GM12801 (cell line): ENCODE results near the gene NDUFC1.

ENCODE experiments used
- TF ChIP-seq, protein P1 (sequence below): IDR thresholded peaks from one replicate; pipeline ENCODE4 v1.5.1; 2011; ENCODE audit warnings: control low read depth; ENCODE audit not compliant: insufficient read length; ENCODE audit errors: extremely low read depth

NDUFC1 gene

DNA sequence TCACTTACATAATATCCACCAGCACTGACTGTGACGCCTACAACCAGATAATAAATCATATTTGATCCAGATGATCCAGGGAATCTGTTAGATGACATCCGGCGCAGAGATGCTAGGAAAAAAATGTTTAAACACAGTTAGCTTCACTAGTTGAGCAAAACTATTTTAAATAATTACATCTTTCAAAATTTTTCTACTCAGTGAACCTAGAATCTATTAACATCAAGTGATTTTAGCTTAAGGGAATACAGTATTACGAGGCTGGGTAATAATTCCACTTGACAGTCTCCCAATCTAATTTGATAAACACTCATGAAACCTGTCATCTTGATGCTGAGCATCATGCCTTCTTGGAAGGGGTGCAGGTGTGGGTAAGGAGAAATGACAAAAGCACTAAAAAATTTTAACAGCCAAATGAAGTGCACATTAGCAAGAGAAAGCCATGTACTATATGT lies 27.0 kb downstream of the NDUFC1 start:
- TF ChIP-seq, protein P1, sequence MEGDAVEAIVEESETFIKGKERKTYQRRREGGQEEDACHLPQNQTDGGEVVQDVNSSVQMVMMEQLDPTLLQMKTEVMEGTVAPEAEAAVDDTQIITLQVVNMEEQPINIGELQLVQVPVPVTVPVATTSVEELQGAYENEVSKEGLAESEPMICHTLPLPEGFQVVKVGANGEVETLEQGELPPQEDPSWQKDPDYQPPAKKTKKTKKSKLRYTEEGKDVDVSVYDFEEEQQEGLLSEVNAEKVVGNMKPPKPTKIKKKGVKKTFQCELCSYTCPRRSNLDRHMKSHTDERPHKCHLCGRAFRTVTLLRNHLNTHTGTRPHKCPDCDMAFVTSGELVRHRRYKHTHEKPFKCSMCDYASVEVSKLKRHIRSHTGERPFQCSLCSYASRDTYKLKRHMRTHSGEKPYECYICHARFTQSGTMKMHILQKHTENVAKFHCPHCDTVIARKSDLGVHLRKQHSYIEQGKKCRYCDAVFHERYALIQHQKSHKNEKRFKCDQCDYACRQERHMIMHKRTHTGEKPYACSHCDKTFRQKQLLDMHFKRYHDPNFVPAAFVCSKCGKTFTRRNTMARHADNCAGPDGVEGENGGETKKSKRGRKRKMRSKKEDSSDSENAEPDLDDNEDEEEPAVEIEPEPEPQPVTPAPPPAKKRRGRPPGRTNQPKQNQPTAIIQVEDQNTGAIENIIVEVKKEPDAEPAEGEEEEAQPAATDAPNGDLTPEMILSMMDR = no peak

DNA sequence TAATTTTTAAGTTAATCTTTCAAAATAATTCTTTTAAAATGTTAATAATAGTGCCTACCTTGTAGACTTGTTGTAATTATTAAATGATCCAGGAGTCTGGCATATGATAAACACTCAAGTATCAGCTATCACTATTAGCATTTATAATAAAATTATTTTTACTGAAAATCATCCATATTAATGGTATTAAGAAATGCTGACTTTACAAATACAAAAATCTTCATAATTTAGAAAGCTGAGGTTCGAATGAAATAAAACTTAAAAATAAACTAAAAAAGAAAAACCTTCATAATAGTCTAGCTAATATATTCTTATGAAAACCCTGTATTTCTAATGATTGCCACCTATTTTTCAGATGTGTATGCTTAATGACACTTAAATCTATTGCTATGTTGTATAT lies 27.5 kb downstream of the NDUFC1 start:
- TF ChIP-seq, protein P1 = no peak

DNA sequence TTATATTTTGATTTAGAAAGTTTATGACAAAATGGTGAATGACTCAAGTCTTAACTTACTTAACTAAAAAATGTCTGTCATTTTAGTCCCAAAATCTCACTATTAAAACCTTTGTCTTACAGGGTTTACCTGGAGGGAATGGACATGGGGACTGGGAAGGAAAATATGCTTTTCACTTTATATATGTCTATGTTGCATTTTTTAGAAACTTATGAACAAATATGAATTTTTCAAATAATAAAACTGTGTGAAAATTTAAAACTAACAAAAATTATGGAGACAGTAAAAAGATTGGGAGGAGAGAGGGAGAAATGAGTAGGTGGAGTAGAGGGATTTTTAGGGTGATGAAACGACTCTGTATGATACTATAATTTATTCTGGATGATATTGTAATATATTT lies 28.4 kb downstream of the NDUFC1 start:
- TF ChIP-seq, protein P1 = no peak

DNA sequence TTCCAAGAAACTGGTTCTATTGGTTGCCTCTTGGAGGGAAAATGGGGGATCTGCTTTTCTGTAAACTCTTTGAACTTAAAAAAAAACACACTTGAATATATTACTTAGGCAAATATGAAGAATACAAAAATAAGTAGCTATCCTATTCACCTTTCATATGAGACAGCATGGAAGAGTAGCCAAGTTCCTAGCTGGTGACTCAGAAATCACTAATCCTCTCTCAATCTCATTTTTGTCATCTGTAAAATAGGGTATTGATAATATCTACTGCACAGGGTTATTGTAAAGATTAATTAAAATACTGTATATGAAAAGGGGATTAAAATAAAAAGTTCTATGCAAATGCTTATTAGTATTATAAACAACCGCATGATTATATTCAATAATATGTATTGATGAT lies 35.0 kb downstream of the NDUFC1 start:
- TF ChIP-seq, protein P1 = no peak

DNA sequence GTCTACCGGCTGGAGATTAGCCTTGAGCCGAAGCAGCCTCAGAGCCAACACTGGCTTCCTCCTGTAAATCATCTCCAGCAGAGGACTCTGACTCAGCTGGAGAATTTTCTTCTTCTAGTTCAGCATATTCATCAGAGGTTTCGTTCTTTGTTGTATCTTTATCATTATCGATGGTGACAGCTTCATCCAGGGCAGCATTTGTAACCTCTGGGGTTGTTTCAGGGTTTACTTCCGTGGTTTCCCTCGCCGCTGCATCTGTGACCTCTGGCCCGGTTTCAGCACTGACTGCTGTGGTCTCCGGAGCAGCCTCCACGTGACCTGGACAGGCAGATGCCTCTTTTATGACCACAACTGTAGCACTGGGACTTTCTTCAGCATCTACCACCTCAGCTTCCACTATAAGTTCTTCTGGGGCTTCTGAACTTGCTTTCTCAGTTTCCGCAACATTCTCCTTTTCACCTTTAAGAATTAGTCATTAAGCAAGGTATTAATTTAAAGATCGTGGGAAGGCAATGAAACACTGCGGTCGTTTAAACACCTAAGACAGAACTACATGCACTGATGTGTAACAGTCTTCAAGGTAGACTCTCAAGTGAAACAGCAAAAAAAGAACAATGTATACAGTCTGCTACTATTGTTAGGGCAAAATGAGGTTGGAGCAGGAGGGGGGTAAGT lies 35.6 kb downstream of the NDUFC1 start:
- TF ChIP-seq, protein P1 = no peak

DNA sequence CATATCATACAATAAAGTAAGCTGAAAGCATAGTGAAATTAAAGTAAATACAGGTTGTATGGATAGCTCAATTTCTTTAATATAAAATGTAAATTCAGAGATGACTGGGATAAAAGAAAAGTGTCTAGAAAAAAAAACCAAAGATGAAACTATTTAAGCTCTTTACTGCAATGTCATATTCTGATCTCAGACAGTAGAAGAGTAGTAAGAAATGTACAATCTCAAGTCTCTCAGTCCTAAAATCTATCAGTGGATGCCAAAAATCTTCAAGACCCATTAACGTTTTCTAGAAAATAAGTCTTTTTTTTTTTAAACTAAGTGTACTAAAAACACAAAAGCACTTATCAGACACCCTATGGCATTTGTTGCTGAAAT lies 36.1 kb downstream of the NDUFC1 start:
- TF ChIP-seq, protein P1 = no peak

DNA sequence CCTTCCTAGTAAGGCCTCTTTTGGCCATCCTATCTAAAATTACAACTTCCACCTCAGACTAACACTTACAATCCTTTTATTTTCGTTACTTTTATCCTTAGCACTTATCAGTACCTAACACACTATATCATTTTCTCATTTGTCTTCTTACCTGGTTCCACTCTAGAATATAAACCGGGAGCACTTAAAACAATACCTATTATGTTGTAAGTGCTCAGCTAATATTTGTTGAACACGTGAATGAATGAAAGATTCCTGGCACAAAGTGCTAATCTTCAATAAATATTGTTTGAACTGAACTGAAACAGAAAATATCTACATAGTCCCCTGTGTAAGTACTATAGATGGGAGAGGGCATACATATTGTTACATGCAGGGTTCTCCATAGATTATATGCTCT lies 36.6 kb downstream of the NDUFC1 start:
- TF ChIP-seq, protein P1 = no peak
